GM19099 (cell line): ENCODE measurements around the gene NTM.

ENCODE experiments used
- POLR2A ChIP-seq: IDR thresholded peaks from 3 replicates; pipeline ENCODE4 v1.6.1; 2011; ENCODE audit warnings: low read depth; ENCODE audit not compliant: insufficient read length; ENCODE audit errors: extremely low read depth

Gene NTM

DNA sequence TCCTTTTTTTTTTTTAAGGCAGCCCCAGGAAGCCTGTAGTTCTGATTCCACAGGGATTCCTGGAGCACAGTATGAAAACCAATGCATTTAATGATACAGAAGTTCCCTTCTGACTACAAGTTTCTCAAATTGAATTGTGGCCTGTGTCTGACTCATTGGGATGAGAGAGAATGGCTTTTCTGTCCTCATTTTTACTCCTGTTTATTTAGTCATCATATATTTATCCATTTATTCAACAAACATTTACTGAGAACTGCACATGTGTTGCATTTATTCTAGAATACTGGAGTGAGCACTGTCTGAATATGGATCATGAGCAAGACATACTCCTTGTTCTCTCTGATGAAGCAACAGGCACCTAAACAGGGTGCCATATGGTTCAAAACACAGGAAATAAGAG is 231.2 kb downstream of the NTM start:
- TF ChIP-seq POLR2A: no peak

DNA sequence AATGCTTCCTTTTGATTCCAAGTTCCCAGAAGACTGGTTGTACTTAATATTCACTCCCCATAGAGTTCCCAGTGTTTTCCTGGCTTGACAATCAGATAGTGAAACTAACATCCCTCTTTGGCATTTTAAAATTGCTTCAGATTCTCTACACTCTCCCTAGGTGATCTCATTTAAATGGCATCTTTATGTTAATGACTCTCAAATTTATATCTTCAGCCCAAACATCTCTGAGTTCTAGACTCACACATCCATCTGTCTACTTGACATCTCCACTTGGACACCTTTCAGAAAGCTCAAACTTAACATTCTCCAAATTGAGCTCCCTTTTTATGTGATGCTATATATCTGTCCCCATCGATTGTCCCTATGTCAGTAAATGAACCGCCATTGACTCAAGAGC is 232.0 kb downstream of the NTM start:
- TF ChIP-seq POLR2A: no peak

DNA sequence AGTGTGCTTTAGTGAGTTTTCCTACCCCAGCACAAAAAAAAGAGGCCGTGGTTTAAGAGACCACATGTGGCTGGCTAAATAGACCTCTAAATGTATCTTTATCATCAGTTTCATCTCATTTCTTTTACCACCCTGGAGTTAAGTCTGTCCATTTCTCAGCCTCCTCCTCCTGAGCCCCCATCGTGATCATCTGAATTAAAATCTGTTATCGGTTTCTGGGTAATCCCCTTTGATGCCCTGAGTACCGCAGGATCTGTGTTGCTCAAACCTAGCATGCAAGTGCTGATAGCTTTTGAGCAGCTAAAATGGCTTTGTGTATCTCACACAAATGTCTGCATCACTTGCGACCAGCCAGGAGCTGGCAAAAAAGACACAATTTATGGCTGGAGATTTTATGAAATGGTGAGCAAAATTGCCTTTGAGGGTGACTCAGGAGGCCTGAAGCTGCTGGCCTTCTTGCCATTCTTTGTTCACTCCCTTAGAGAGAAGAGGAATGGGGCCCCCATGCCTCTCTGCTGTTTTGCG is 236.5 kb downstream of the NTM start:
- no peak for TF ChIP-seq POLR2A

DNA sequence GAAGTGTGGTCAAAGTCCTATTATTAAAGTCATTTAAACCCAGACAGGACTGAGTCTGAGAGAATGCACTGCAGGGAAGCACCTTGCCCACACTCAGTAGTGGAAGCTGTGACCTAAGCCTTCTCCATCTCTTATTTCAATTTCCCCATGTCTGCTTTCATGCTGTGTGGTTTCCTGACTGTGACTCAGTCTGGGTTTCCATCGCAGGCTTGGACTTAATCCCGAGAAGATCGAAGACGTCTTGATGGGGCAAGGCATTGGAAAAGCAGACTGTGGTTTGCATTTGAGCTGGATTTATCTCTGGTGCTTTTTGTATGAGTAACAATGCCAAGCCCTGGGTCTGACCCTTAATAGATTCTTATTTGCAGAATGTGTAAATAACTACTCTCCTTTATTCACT is 238.9 kb downstream of the NTM start:
- no peak for TF ChIP-seq POLR2A

DNA sequence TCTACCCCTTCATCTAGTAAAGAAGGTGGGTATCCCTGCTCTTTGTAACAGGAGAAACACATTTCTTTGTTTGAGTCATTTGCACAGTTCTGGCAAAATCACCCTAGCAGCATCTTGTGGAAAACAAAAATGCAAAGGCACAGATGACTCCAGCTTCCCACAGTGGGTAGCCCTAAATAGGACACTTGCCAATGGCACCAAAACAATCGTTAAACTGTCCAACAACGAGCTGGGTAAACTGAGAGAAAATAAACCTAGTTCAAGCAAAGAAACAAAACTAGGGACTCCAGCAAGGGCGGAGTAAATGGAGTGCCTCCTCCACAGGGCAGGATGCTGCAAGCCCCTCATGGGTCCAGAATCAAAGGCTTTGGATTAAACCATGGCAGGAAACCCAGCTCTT is 239.5 kb downstream of the NTM start:
- no peak for TF ChIP-seq POLR2A

DNA sequence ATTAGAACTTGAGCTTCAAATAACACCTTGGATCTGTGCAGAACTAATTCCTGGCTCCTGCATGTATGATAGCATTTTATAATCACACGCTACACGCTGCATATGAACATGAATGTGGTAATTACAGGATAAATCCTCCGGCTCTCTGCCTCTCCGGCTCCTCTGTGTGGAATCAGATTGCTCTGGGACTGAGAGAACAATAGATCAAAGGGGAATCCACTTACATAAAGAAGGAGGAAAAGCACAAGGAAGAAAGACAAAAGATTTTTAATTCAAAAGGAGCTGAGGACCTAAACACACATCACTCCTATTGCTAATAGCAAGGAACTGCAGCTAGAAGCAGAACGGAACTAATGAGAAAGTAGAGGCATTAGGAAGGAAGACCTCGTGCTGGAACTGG is 240.9 kb downstream of the NTM start:
- no peak for TF ChIP-seq POLR2A

DNA sequence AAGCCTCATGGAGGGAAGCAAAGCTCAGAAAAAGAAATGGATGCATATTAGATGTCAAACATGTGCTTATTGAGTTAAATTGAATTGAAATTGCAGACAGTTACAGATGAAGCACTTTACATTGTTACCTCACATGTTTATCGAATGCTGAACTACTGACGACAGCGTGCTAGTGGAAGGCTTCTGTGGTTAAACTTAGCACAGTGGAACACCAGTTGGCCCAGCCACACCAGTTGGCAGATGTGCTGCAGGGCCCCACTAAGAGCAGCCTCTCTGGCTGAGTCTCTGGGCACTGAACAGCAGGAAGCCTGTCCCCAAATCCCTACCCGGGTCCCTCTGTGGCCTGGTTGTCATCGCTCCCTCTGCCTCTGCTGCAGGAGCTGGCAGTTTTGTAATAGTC is 242.1 kb downstream of the NTM start:
- no peak for TF ChIP-seq POLR2A

DNA sequence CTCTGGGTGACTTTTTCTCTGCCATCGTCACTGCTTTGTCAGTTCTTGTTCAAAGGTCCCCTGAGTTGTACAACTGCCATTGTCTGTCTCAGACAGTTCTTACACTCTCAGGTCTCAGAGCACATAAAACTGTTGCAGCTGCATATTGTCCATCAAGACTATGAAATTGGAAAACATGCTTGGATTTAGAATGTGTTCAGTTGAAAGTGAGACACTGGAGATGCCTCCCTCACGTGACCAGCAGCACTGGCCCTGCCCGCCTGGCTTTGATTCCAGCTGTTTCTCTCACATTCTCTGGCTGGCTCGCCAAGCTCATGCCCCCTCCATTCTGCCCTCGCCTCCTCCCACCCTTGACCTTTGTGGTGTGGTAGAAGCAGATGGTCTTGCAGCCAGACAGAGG is 244.2 kb downstream of the NTM start:
- no peak for TF ChIP-seq POLR2A

DNA sequence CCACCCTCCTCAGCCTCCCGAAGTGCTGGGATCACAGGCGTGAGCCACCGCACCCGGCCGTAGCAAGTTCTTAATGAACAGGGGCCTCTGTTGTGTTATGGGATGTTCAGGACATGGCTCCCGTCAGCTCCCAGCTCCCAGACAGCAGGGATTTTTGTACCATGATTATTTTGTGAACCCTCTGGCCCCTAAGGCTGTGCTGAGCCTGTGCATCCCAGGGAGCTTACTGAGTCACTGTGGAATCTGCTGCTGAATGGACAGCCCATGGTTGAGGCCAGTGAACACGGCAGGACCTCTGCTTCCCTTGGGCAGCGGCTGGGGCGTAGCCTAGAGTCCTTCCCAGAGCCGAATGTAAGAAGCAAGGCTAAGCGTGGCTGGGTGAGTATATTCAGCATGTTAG is 245.2 kb downstream of the NTM start:
- TF ChIP-seq POLR2A: no peak

DNA sequence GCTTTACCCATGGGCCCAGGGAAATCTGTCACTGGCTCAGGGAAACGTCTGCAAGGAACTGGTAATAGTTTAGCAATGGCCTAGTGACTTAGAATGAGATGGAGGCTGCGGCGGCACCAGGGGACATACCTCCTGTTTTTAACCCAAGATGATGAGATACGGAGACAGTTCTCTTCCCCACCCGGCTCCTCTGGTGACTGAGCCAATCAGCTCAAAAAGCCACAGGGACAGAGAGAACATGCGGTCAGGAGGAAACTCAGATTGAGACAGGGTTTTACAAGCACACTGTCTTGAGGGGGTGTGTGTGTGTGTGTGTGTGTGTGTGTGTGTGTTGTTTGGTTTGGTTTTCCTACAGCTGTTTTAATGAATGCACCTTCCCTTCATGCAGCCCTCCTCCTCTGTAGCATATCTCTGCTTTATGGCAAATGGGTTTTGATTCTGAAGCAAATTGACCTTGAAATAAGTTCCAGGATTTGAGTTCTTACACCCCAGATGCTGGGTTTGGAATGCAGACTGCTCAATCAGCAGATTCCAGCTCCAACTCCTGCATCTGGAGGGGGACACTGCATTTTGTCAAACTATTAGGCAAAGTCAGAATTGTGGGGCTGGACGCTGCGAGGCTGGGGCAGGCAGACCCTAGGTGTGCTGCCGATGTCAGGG is 246.2 kb downstream of the NTM start:
- TF ChIP-seq POLR2A: no peak

DNA sequence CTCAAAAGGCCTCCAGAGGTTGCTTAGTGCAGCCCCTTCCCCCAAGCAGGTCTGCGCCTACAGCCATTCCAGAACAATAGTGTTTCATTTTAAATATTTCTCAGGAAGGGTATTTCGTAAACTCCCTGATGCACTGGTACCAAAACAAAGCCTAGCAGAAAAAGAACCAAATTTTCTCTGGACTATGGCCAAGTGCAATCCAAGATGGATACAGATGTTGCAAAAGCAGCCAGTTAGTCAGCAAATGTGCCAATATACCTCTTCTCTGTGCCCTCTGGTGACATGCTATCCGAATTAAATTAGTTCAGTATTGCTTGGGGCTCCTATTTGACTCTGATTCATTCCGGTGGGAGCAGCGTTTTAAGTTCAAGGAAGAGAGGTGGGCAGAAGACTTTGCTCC is 247.8 kb downstream of the NTM start:
- no peak for TF ChIP-seq POLR2A

DNA sequence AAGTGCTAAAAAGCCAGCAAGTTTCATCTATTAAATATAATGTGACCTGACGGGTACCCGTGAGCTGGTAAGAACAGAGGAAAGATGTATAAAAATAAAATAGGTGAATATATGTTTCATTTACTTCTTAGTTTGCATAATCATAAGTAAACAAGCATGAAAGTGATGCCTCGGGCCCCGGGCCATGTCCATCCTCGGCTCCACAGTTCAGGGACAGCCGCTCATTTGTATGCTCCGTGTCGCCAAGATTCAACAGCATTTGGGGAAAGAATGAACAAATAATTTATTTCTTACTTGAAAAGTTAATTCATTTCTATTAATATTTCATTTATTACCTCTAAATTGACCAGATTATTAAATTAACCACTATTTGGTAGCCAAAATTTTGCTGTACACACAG is 251.8 kb downstream of the NTM start:
- TF ChIP-seq POLR2A: no peak

DNA sequence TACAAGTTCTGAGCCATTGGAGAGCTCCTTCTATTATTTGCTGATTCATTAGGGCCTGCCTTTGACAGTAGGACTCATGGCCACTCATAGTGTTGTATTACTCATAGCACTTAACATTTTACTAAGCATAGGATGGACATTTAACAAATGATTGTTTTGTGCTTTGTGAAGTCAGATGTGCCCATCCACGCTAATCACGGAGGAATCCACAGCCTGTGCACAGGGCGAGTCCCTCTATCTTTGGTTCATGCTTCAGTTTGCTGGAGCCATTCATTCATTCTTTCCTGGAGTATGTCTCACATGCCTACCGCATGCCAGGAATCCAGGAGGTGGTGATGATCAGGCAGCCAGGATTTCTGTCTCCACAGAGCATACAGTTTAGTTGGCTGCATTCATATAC is 254.1 kb downstream of the NTM start:
- TF ChIP-seq POLR2A: no peak

DNA sequence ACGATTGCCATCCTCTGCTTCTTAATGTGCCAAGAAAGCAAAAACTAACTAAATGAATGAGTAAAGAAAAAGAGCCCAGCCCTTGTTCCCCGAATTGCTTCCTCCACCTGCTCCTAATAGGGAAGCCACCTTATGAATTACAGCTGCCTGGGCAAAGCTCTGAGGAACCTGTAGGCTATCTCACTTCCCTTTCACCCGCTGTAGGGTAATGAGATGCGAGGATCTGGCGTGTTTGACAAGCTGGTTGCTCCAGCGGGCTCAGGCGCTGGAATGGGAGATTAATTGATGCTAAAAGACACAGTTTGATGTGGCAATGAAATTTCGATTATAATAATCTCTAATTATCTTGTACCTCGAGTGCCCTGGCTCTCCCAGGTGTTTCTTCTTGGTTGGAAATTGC is 256.4 kb downstream of the NTM start:
- no peak for TF ChIP-seq POLR2A

DNA sequence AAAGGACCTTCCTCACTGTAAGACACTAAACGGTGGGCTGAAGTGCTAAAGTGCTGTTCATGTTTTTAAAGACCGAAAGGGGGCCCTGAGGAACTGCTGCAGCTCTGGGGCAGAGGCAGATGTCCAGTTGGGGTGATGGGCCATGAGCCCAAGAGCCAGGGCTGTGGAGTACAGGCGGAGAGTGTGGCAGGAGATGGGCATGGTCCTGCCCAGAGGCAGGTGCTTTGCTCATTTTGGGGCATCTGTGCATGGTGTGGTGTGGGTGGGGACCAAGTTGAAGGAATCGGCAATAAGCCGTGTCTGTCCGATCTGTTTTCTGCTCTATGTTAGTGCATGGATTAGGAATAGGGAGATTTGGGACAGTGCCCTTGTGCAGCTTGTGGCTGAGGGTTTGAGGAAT is 258.3 kb downstream of the NTM start:
- TF ChIP-seq POLR2A: no peak

DNA sequence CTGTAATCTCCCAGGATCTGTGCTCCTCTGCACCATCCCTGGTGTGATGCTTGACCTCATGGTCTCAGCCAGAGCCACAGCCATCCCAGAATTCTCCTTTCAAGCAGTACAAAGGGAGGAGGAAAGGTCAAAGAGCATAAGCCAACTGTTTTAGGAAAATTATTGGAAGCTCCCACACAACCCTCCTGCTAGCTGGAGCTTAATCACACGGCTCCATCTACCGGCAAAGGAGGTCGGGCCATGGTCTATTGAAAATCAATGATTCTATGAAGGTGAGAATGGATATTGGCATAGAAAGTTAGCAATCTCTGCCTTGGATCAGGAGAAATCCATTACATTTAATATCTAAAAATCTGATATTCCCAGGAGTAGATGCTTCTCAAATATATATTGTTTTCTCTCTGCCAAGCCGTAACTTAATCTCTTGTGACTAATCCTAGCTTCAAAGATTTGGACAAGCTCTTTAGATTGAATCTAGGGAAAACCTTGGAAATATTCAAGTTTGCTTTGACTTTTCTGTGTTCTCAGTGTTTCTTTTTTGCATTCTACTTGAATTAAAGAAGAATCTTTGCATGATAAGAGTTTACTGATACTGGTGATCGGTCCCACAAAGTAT is 259.6 kb downstream of the NTM start:
- TF ChIP-seq POLR2A: no peak

DNA sequence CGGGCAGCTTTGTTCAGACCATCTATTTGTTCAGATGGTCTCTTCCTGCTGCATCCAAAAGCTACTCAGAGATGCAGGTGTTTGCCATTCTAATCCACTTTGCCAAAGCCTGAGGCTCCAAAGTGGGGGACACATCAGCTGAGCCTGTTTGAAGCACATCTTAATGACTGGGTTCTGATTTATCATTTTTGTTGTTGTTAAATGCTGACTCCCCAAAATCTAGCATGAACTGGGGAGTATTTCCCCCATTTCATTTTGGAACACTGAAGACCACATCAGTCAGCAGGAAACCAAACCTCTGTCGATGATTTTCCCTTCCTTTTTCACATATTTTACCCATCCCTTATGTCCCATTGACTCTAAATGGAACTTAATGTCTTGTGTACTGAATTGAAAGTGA is 262.6 kb downstream of the NTM start:
- TF ChIP-seq POLR2A: no peak
